ENCODE results near the gene HSBP1. TPM values are rescaled to one million over a fixed set of nuclear protein-coding genes. Genes with fewer than 3 reads are reported as not detected.
A peak's percentile ranks its signal among the peaks of the same experiment; 100 is the strongest.

The HSBP1 gene
- total and polyA plus RNA-seq, 2 of the 13 experiments (the other 11 are each of a cell fraction or from before 2014, with no cell fraction given): 249 to 292 TPM

GRCh38 chr16:83826146-83826913, 18.6 kb downstream of the HSBP1 start (continued):
- peak; percentile 62; the same call in 1 of the 2 replicates for TF ChIP-seq KDM3A (CRISPR knock-in tag; IDR thresholded peaks at IDR 0.05; ENCODE audit: low read depth)
- no peak for TF ChIP-seq MBNL3 (CRISPR knock-in tag; conservative IDR thresholded peaks at IDR 0.05)
- no peak for TF ChIP-seq NFE2 (CRISPR knock-in tag; IDR thresholded peaks at IDR 0.05)
- no peak for TF ChIP-seq MYC (CRISPR knock-in tag; IDR thresholded peaks at IDR 0.05; ENCODE audit: borderline replicate concordance)
- TF ChIP-seq MEIS2 (CRISPR knock-in tag; IDR thresholded peaks at IDR 0.05): no peak
- TF ChIP-seq HMGA1 (CRISPR knock-in tag; conservative IDR thresholded peaks at IDR 0.05): no peak
- TF ChIP-seq CCDC6 (CRISPR knock-in tag; IDR thresholded peaks at IDR 0.05): no peak
- 0 out of 4 replicates have a peak, but pooled peaks of 1 of the 2 experiments have one; percentile 33 for TF ChIP-seq KLF16 (CRISPR knock-in tag; IDR thresholded peaks at IDR 0.05)
- no peak for TF ChIP-seq ZKSCAN1 (IDR thresholded peaks at IDR 0.05; ENCODE audit: low read length)
- no peak; the same call in 1 of the 2 replicates for TF ChIP-seq RXRB (CRISPR knock-in tag; IDR thresholded peaks at IDR 0.05; ENCODE audit: borderline replicate concordance)
- TF ChIP-seq NR3C1 (CRISPR knock-in tag; IDR thresholded peaks at IDR 0.05): no peak
- no peak for TF ChIP-seq HNRNPH1 (optimal IDR thresholded peaks at IDR 0.05; ENCODE audit: low read depth, low read length)
- TF ChIP-seq FOXA1 (IDR thresholded peaks at IDR 0.05): no peak
- no peak for TF ChIP-seq FOXA1 (CRISPR knock-in tag; IDR thresholded peaks at IDR 0.05)
- TF ChIP-seq ZNF276 (CRISPR knock-in tag; IDR thresholded peaks at IDR 0.05; ENCODE audit: low read depth): no peak
- TF ChIP-seq MTA1 (CRISPR knock-in tag; IDR thresholded peaks at IDR 0.05; ENCODE audit: borderline replicate concordance): no peak
- TF ChIP-seq RELA (CRISPR knock-in tag; IDR thresholded peaks at IDR 0.05): no peak
- TF ChIP-seq CEBPZ (IDR thresholded peaks at IDR 0.05; ENCODE audit: low read length): no peak
- TF ChIP-seq ZNF367 (CRISPR knock-in tag; IDR thresholded peaks at IDR 0.05; ENCODE audit: borderline replicate concordance): no peak
- TF ChIP-seq ZFX (CRISPR knock-in tag; IDR thresholded peaks at IDR 0.05; ENCODE audit: low read depth): peak; percentile 72
- no peak for TF ChIP-seq ARNT2 (CRISPR knock-in tag; IDR thresholded peaks at IDR 0.05; ENCODE audit: low read depth)
- TF ChIP-seq ZGPAT (CRISPR knock-in tag; IDR thresholded peaks at IDR 0.05): 0 out of 2 replicates have a peak, but pooled peaks have one; percentile 9
- no peak for TF ChIP-seq ZBTB20 (CRISPR knock-in tag; IDR thresholded peaks at IDR 0.05; ENCODE audit: borderline replicate concordance, low read depth)
- no peak for TF ChIP-seq MATR3 (CRISPR knock-in tag; IDR thresholded peaks at IDR 0.05)
- no peak for TF ChIP-seq U2AF2 (IDR thresholded peaks at IDR 0.05; ENCODE audit: low read depth, low read length)
- no peak for TF ChIP-seq FOXM1 (CRISPR knock-in tag; IDR thresholded peaks at IDR 0.05)
